Ishikawa (cell line): ENCODE data around the gene MAN2B1.

Source experiments
- CEBPB ChIP-seq: IDR thresholded peaks from 2 replicates; pipeline ENCODE4 v1.6.1; 2012
- CREB1 ChIP-seq: IDR thresholded peaks from 2 replicates; pipeline ENCODE4 v1.6.1; 2012; ENCODE audit warnings: low read depth
- EGR1 ChIP-seq: IDR thresholded peaks from 2 replicates; pipeline ENCODE4 v1.6.1; 2012
- EP300 ChIP-seq: IDR thresholded peaks from 2 replicates; pipeline ENCODE4 v1.6.1; 2012; ENCODE audit warnings: borderline replicate concordance
- FOXM1 ChIP-seq: IDR thresholded peaks from 2 replicates; pipeline ENCODE4 v1.6.1; 2012; ENCODE audit warnings: low read depth, borderline replicate concordance
- NFIC ChIP-seq: IDR thresholded peaks from 2 replicates; pipeline ENCODE4 v1.6.1; 2012
- RAD21 ChIP-seq: IDR thresholded peaks from 2 replicates; pipeline ENCODE4 v1.6.1; 2012; ENCODE audit warnings: low read depth
- REST ChIP-seq: IDR thresholded peaks from 2 replicates; pipeline ENCODE4 v1.6.1; 2012; ENCODE audit warnings: low read depth, mild to moderate bottlenecking
- TAF1 ChIP-seq: IDR thresholded peaks from 2 replicates; pipeline ENCODE4 v1.6.1; 2012; ENCODE audit warnings: low read depth, mild to moderate bottlenecking
- TCF12 ChIP-seq: IDR thresholded peaks from 2 replicates; pipeline ENCODE4 v1.6.1; 2012; ENCODE audit warnings: low read depth
- TEAD4 ChIP-seq: IDR thresholded peaks from 2 replicates; pipeline ENCODE4 v1.6.1; 2012
- YY1 ChIP-seq: IDR thresholded peaks from 2 replicates; pipeline ENCODE4 v1.6.1; 2012; ENCODE audit warnings: low read depth
- ZBTB7A ChIP-seq: IDR thresholded peaks from 2 replicates; pipeline ENCODE4 v1.6.1; 2012; ENCODE audit warnings: low read depth
- TF ChIP-seq, protein P1 (sequence below): IDR thresholded peaks from 2 replicates; pipeline ENCODE4 v1.6.1; 2012
- TF ChIP-seq, protein P2 (sequence below): IDR thresholded peaks from 2 replicates; pipeline ENCODE4 v1.6.1; 2012

Gene MAN2B1

DNA sequence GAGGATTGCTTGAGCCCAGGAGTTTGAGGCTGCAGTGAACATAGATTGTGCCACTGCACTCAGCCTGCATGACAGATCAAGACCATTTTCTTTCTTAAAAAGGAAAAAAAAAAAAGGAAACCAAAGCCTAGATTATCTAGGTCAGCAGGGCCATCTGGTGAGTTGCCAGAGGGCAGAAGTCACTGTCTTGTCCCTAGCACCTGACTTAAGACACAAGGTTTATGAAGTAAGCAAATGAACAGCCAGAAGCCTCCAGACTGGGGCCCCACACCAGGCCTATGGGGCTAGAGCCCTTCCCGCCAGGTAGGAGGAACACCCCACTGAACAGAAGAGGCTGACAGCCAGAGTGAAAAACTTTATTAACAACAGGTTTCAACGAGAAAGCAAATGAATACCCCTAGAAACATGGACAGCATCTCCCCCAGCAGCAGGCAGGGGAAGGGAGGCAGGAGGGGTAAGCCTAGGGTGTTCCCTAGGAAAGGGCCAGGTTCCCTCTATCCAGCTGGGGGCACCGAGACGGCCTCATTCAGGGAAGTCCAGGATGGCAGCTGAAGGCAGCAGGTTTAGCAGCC is 1.3 kb upstream of the MAN2B1 start:
- TF ChIP-seq CREB1 (no peak), RAD21 (no peak), TCF12 (no peak), REST (no peak), EGR1 (no peak), ZBTB7A (no peak), TEAD4 (no peak), FOXM1 (no peak), CEBPB (no peak), NFIC (no peak), EP300 (no peak), TAF1 (no peak), YY1 (no peak)
- TF ChIP-seq, protein P1, sequence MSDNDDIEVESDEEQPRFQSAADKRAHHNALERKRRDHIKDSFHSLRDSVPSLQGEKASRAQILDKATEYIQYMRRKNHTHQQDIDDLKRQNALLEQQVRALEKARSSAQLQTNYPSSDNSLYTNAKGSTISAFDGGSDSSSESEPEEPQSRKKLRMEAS, result no peak
- TF ChIP-seq, protein P2, sequence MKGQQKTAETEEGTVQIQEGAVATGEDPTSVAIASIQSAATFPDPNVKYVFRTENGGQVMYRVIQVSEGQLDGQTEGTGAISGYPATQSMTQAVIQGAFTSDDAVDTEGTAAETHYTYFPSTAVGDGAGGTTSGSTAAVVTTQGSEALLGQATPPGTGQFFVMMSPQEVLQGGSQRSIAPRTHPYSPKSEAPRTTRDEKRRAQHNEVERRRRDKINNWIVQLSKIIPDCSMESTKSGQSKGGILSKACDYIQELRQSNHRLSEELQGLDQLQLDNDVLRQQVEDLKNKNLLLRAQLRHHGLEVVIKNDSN, result no peak

GRCh38 chr19:12665671-12666264 is 774 bp downstream of the MAN2B1 start:
- TF ChIP-seq RAD21, result no peak
- TF ChIP-seq TEAD4, result no peak
- TF ChIP-seq CEBPB, result no peak

DNA sequence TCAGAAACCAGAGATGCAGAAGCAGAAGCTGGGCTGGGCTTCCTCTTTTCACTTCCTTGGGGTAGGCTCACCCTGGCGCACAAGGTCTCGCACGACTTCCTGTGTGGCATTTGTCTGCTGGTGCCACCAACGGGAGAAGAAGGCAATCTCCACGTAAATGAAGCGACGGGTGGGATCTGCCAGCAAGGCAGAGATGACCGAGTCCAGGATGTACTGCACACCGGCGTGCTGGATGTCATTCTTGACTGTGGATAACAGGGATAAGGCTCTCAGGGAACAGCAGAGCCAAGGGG is 1.3 kb downstream of the MAN2B1 start:
- no peak for TF ChIP-seq REST
- no peak for TF ChIP-seq NFIC
- TF ChIP-seq TEAD4, result no peak
- no peak for TF ChIP-seq ZBTB7A
- TF ChIP-seq, protein P1, result no peak
- no peak for TF ChIP-seq RAD21
- no peak for TF ChIP-seq EP300
- TF ChIP-seq EGR1, result no peak
- TF ChIP-seq TCF12, result no peak
- no peak for TF ChIP-seq CREB1
- TF ChIP-seq FOXM1, result no peak
- TF ChIP-seq, protein P2, result no peak

- no peak for TF ChIP-seq TAF1
- no peak for TF ChIP-seq NFIC
- no peak for TF ChIP-seq RAD21
- TF ChIP-seq YY1, result no peak
- TF ChIP-seq TCF12, result no peak
- TF ChIP-seq, protein P1, result no peak
- TF ChIP-seq CREB1, result no peak
- TF ChIP-seq REST, result no peak
- TF ChIP-seq ZBTB7A, result no peak
- no peak for TF ChIP-seq EGR1
These were observed 1.9 kb downstream of the MAN2B1 start for GRCh38 chr19:12664406-12665280.
